ENCODE measurements around the gene SETD1A.
"Not testable (repeated sequence)": the region's sequence is repeated elsewhere in the genome, so short reads cannot be mapped to it uniquely, and the experiment has no call there.

Gene SETD1A

DNA sequence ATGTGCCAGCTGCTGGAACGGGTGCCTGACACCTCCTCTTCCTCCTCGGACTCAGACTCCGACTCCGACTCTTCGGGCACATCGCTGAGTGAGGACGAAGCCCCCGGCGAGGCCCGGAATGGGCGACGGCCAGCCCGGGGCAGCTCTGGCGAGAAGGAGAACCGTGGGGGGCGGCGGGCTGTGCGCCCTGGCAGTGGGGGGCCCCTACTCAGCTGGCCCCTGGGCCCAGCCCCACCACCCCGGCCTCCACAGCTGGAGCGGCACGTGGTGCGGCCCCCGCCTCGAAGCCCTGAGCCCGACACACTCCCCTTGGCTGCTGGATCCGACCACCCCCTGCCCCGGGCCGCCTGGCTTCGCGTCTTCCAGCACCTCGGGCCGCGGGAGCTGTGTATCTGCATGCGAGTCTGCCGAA lies 27.4 kb upstream of the SETD1A start:
- TF ChIP-seq, protein P1, sequence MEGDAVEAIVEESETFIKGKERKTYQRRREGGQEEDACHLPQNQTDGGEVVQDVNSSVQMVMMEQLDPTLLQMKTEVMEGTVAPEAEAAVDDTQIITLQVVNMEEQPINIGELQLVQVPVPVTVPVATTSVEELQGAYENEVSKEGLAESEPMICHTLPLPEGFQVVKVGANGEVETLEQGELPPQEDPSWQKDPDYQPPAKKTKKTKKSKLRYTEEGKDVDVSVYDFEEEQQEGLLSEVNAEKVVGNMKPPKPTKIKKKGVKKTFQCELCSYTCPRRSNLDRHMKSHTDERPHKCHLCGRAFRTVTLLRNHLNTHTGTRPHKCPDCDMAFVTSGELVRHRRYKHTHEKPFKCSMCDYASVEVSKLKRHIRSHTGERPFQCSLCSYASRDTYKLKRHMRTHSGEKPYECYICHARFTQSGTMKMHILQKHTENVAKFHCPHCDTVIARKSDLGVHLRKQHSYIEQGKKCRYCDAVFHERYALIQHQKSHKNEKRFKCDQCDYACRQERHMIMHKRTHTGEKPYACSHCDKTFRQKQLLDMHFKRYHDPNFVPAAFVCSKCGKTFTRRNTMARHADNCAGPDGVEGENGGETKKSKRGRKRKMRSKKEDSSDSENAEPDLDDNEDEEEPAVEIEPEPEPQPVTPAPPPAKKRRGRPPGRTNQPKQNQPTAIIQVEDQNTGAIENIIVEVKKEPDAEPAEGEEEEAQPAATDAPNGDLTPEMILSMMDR (IDR thresholded peaks at IDR 0.05; ENCODE audit: insufficient read depth, missing control alignments) = no peak
- no peak for DNase-seq (ENCODE audit: insufficient read length, low spot score)
- FAIRE-seq = no peak

GRCh38 chr16:30931068-30931650 lies 26.4 kb upstream of the SETD1A start:
- no peak for DNase-seq (ENCODE audit: insufficient read length, low spot score)
- TF ChIP-seq, protein P1 (IDR thresholded peaks at IDR 0.05; ENCODE audit: insufficient read depth, missing control alignments) = no peak
- FAIRE-seq = no peak

- DNase-seq (ENCODE audit: insufficient read length, low spot score) = peak; percentile 58
- FAIRE-seq = no peak
- TF ChIP-seq, protein P1 (IDR thresholded peaks at IDR 0.05; ENCODE audit: insufficient read depth, missing control alignments) = peak; percentile 51
Measured at GRCh38 chr16:30934827-30935557, 22.6 kb upstream of the SETD1A start.

- TF ChIP-seq, protein P1 (IDR thresholded peaks at IDR 0.05; ENCODE audit: insufficient read depth, missing control alignments) = no peak
- DNase-seq (ENCODE audit: insufficient read length, low spot score) = no peak
Measured at GRCh38 chr16:30937692-30938091, 19.9 kb upstream of the SETD1A start.

GRCh38 chr16:30939571-30939970 lies 18.0 kb upstream of the SETD1A start:
- not testable (repeated sequence) for DNase-seq (ENCODE audit: insufficient read length, low spot score); FAIRE-seq

More at GRCh38 chr16:30937692-30938091, 19.9 kb upstream of the SETD1A start:
- no peak for FAIRE-seq

DNA sequence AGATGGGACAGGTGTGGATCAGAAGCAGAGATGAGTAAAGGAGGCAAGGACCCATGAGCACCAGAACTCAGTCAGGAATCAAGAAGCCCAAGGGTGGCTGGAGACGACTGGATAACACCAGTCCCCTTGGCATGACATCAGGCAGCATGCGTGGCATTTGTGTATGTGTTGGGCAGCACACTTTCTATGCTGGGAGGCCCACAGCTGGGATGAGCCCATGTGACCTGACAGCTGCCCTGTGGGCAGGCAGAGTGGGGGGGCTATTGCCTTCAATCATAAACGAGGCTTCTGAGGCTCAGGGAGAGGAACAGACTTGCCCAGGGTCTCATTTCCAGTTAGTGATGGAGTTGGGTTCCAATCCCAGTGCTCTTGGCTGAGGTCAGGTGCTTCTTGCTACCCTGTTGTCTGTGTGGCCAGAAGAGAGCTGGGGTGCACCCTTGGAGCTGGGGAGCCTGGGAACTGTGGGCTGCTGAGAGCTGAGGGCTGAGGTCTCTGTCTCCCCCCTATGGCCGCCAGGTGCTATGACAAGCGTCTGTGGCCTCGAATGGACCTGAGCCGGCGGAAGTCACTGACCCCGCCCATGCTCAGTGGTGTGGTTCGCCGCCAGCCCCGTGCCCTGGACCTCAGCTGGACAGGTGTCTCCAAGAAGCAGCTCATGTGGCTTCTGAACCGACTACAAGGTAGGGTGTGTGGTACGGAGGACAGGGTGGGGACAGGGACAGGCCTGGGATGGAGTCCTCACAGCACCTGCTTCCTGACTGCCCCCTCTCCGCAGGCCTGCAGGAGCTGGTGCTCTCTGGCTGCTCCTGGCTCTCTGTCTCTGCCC lies 15.7 kb upstream of the SETD1A start:
- DNase-seq (ENCODE audit: insufficient read length, low spot score) (peak; percentile 74), FAIRE-seq (no peak)
- TF ChIP-seq, protein P1 (IDR thresholded peaks at IDR 0.05; ENCODE audit: insufficient read depth, missing control alignments) = peak; percentile 77

GRCh38 chr16:30942426-30942806 lies 15.1 kb upstream of the SETD1A start:
- TF ChIP-seq, protein P1 (IDR thresholded peaks at IDR 0.05; ENCODE audit: insufficient read depth, missing control alignments) = no peak
- FAIRE-seq (no peak), DNase-seq (ENCODE audit: insufficient read length, low spot score) (no peak)
